Hematopoietic multipotent progenitor cell treated with erythropoietin and hydrocortisone succinate and interleukin-3 and kit ligand, for 4 days (in vitro differentiated cells): ENCODE results near the gene PRKN.

Experiments
- DNase-seq: peaks from one replicate; pipeline ENCODE4 v3.0.0-alpha.2; 2015

Gene PRKN

DNA sequence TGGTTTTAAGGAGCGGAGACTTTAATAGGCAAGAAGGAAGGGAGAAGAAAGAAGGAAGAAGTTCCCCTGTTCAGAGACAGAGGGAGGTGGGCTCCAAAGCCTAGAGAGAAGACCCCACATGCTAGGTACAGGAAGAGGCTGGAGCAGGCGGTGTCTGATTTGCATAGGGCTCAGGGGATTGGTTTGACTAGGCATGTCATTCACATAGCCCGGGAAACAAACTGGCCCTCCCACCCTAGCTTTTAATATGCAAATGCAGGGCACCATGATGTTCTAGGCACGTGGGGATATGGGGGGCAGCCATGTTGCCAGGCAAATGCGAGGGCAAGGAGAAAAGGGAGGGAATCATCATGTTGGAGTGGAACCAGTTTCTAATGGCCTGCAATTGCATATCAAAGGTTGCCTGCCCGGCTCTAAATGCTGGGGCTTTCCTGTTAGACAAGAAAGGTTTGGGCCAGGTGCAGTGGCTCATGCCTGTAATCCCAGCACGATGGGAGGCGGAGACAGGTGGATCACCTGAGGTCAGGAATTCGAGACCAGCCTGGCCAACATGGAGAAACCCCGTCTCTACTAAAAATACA is 1419.4 kb downstream of the PRKN start:
- DNase-seq: no peak

- no peak for DNase-seq
Observed at GRCh38 chr6:161305860-161306259, 1421.7 kb downstream of the PRKN start.

GRCh38 chr6:161303628-161304340 is 1423.8 kb downstream of the PRKN start:
- DNase-seq: no peak

DNA sequence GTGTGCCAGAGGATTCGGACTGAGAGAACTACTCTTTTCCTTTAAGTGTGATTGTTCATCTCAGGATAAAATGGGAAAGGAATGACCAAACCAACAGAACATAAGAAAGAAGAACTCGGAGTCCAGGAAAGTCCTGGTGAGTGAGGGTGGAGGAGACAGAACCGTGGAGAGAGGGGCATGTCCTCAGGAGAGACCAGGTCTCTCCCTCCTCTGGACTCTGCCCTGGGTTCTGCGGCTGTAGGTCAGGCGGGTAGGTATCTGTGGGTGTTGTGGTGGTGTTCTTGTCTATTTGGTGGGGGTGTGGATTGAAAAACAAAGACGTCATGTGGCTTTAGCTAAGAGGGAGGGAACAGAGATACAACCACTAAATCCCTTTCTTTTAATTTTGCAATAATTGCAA is 1424.6 kb downstream of the PRKN start:
- no peak for DNase-seq

- peak; percentile 61 for DNase-seq
Observed at GRCh38 chr6:161301338-161301737, 1426.2 kb downstream of the PRKN start.

GRCh38 chr6:161300823-161301222 is 1426.7 kb downstream of the PRKN start:
- no peak for DNase-seq

GRCh38 chr6:161299726-161300125 is 1427.8 kb downstream of the PRKN start:
- no peak for DNase-seq
